GM08714 (cell line): ENCODE results near the gene GMPR2.
"Not testable (repeated sequence)": the region's sequence is repeated elsewhere in the genome, so short reads cannot be mapped to it uniquely, and the experiment has no call there.

Experiments
- H3K4me3 ChIP-seq: fragments of 200-500 bp; sonication (Bioruptor generic); 2 replicates; pipeline ENCODE4 v1.5.1; 2014; ENCODE audit warnings: mild to moderate bottlenecking, low read length, inconsistent platforms
- ZNF274 ChIP-seq: IDR thresholded peaks from 2 replicates; pipeline ENCODE4 v1.6.1; 2012; ENCODE audit warnings: mild to moderate bottlenecking, low read depth, low read length

The GMPR2 gene

DNA sequence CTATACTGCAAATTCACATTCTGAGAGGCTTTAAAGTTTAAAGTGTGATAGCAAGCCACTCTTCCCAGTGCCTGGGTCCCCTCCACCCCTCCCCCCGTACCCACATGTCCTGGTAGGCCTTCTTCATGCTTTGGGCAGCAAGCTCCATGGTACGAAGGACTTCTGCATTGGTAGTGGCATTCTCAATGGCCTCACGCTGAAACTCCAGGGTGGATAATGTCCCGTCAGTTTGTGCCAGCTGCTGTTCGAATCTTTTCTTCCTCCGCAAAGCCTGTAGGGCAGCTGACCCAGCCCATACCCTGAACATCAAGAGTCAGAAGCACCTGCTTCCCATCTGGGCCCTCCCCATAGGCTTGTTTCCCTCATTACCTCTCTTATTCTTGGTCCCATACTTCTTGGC is 21.4 kb upstream of the GMPR2 start:
- no peak for TF ChIP-seq ZNF274
- H3K4me3 ChIP-seq: no peak overlapping the region

DNA sequence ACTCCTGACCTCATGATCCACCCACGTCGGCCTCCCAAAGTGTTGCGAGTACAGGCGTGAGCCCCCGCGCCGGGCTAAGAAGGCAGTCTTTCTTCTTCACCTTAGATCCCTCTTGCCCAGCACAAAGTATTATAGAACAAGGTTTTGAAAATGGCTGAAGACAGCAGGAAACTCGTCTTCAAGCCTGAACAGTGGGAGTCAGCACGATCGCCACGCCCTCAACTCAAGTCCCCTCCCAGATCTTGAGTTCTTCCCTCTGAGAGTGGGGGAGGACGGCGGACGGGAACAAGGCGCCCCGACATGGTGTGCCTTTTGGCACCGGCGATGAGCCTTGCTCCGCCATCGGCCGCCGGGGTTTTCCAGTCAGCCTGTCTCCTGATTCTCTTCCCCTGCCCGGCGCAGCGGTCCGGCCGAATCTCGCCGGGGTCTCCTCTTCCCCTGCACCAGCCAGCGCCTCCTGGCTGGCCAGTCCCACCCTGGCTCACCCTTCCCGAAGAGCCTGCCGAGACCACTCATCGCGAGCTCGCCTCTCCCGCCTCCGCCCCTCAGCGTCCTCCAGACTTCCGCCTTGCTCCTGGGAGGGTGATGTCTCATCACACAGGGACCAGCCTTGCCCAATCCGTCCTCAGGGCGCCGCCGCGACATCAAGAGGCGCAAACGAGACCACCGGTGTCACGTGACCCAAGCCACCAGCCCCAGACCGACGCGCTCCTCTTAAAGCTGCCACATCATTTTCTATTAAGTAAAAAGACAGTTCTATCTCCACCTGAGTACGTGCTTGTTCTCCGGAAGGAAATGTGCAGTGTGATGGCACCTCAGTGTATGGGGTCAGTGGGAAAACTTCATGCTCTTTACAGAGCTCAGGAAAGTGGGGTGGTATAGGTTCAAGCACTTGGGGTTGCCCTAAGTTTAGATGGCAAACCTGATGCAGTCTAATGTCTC is 19.5 kb upstream of the GMPR2 start, which contains the start of gene CHMP4A:
CHMP4A (minus strand) TSS at position 565 of the 942 bp plus-strand sequence; CDS start at position 516, 49 bp downstream.
- no peak for TF ChIP-seq ZNF274

DNA sequence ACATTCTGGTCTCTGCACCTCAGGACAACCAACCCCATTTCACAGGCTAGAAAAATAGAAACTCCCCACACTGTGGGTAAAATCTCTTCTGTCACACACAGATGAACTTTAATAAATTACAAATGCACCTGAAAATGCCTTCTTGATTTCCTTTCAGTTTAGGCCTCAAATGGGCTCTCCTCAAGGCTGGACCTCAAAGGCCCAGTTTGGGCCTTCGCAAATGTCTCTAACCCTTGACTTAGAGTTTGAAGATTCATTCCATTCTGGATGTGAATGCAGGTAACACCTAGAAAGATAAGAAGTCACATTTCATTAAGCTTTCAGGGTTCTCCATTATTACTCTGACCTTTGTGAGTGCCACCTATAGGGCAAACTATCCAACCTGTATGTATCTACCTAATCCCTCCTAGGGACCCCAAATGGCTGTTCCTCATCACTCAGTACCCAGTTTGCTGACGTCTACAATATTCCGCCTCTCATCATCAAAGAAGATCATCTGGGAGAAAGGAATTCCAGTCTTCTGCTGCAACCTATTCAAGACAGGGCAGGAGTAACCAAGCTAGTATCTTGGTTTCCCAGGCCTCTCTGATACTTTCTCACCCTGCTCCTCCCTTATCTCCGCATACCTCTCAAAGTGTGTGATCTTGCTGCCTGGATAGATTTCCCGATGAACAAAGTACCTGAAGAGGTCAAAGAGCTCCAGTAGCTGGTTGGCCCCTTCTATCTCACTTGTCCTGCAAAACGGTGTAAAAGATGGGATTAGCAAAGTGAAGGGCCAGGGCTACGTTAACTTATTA is 18.7 kb upstream of the GMPR2 start:
- no peak for TF ChIP-seq ZNF274
- peak overlapping the region; percentile 80; the same call in 1 of the 2 replicates for H3K4me3 ChIP-seq

More for the DNA sequence above, 19.5 kb upstream of the GMPR2 start, which contains the start of gene CHMP4A:
- H3K4me3 ChIP-seq: peak within 1 kb of the TSS; percentile 80

DNA sequence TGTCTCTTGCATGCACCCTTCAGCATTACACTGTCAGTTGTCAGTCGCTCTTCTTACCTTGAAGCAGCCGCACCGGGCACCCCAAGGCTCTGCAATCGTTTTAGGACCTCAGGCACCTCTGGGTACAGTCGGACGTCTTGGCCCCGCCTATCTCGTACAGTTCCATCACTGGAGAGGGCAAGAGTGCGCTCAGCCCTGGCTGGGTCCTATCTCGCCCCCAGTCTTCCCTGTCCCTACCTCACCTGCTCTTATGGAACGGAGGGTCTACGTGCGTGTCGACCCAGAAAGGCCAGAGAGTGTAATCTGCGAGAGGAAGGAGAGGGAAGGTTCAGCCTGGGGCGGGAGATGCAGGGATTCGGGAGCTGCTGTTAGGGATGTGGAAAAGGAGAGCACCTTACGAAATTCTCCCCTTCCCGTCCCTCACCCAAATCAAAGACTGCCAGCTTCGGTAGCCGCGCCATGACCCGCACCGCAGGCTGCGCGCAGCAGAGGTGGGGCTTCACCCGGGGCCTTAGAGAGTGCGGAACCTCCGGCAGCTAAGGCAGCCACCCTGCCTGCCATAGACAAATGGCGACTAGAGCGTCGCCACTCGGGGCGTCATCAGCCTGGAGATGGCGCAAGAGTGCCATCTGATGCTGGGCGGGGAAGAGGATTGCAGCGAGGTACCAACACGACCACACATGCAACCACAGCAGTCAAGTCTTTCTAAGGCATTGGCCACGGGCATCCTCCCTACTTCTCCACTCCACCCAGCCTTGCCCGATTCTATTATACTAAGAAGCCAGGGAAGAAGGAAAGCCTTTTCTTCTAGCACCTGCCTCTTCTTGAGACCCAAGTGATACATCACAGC is 17.0 kb upstream of the GMPR2 start, which contains the start of gene MDP1:
MDP1 (minus strand) TSS at position 572 of the 850 bp plus-strand sequence; CDS start at position 461, 111 bp downstream.
- TF ChIP-seq ZNF274: no peak
- H3K4me3 ChIP-seq: peak within 1 kb of the TSS; percentile 72

- H3K4me3 ChIP-seq: peak overlapping the region; percentile 12; the same call in 1 of the 2 replicates
Observed at GRCh38 chr14:24216345-24216699, 16.4 kb upstream of the GMPR2 start.

DNA sequence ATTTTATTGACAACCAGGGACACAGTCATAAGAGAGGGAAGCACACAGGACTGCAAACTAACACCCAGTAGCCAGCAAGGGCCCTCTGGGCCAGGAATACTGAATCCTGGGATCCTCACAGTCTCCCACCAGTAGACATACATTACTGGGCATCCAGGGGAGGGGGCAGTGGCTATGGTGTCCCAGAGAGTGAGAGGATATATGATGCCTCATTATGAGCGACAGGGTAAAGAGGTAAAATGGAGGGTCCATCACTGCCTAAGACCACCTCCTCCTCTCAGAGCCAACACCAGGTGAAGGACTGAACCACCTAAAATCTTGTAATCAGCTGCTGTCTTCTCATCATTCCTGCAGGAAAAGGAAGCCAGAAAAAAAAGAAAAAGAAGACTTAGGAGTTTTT is 15.9 kb upstream of the GMPR2 start:
- not testable (repeated sequence) for H3K4me3 ChIP-seq

More at GRCh38 chr14:24216345-24216699, 16.4 kb upstream of the GMPR2 start:
- TF ChIP-seq ZNF274: no peak

DNA sequence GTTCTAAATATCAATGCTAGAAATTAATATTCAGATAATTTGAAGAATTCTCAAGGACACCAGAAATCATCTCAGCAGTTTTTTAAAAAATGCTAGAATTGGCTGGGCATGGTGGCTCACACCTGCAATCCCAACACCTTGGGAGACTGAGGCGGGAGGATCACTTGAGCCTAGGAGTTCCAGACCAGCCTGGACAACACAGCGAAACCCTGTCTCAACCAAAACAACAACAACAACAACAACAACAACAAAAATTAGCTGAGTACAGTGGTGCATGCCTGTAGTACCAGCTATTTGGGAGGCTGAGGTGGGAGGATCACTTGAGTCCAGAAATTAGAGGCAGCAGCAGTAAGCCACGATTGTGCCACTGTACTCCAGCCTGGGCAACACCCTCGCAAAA is 13.6 kb upstream of the GMPR2 start:
- no peak overlapping the region for H3K4me3 ChIP-seq
- TF ChIP-seq ZNF274: no peak

DNA sequence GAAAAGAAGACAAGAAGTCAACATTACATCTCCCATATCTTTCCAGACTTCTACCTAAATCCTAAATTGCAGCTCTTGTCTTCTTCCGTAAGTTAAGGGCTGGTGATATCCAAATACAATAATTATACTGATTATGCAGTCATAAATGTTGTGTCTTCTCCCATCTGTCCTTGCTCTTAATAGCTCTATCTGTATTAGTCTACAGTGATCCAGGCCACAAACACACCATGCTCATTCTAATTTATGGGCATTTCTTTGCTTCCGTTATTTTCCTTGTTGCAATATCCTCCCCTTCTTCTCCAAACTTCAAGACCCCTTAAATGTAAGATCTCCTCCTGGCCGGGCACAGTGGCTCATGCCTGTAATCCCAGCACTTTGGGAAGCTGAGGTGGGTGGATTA is 13.2 kb upstream of the GMPR2 start:
- no peak for TF ChIP-seq ZNF274
- no peak overlapping the region for H3K4me3 ChIP-seq

DNA sequence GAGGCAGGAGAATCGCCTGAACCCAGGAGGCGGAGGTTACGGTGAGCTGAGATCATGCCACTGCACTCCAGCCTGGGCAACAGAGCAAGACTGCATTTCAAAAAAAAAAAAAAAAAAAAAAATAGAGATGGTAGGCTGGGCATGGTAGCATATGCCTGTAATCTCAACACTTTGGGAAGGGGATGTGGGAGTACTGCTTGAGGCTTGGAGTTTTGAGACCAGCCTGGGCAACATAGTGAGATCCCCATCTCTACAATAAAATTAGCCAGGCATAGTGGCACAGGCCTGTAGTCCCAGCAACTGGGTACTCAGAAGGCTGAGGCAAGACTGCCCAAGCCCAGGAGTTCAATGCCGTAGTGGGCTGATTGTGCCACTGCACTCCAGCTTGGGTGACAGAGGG is 9.7 kb upstream of the GMPR2 start:
- not testable (repeated sequence) for H3K4me3 ChIP-seq

DNA sequence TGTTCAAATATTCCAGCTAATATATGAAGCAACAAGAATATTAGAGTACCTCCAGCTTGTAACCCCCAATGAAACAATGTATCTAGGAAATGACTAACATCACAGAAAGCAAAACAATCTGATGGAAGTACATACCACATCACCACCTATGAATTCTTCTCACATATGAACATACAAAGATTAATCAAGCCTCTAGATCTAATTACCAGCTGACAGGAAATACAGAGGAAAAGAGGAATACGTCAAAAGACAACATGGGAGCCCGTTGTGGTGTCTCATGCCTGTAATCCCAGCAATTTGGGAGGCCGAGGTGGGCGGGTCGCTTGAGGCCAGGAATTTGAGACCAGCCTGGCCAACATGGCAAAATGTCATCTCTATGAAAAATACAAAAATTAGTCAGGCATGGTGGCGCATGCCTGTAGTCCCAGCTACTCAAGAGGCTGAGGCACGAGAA is 8.1 kb upstream of the GMPR2 start:
- H3K4me3 ChIP-seq: no peak overlapping the region
- TF ChIP-seq ZNF274: no peak

DNA sequence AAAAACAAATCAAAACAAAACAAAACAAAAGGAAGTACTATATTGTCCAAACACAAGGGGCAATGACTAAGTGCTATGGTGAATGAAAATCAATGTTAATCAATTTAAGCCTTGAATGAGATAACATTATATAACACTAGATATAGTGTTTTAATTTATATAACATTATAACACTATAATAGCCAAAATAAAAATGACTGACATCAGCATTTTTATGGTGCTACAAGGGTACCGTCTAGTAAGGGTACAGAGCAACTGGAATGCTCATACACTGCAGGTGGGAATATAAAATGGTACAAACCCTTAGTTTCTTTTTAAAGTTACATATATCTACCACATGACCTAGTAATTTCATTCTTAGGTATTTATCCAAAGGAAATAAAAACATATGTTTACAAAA is 6.3 kb upstream of the GMPR2 start:
- no peak for TF ChIP-seq ZNF274
- H3K4me3 ChIP-seq: no peak overlapping the region

DNA sequence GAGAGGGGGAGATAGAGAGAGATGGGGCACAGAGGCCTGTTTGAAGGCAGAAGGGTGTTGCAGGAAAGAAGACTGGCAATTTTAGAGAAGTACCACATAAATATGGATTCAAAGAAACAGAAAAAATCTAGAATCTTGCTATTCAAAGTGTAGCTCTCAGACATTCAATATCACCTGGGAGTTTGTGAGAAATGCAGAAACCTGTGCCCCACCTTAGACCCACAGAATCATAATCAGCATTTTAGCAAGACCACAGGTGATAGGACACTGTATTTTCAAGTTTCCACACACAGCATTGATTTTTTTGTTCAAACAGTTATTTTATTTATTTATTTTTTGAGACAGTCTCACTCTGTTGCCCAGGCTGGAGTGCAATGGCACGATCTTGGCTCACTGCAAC is 3.8 kb upstream of the GMPR2 start:
- TF ChIP-seq ZNF274: no peak

GRCh38 chr14:24231263-24232120 is 1.2 kb upstream of the GMPR2 start:
- no peak for TF ChIP-seq ZNF274
- peak overlapping the region; percentile 79 for H3K4me3 ChIP-seq

More for the DNA sequence above, 3.8 kb upstream of the GMPR2 start:
- H3K4me3 ChIP-seq: no peak overlapping the region
